WTC11 (cell line): Measurements from ENCODE around the gene DOCK1.

ENCODE experiments used
- CREM ChIP-seq: sonication (generic); formaldehyde crosslinking; IDR thresholded peaks from 2 replicates; pipeline ENCODE4 v1.8.1; 2022; ENCODE audit warnings: mild to moderate bottlenecking, missing genetic modification reagents, moderate library complexity
- HMGA2 ChIP-seq: fragments of 250-450 bp; sonication (Bioruptor Pico); IDR thresholded peaks from 2 replicates; pipeline ENCODE4 v1.4.0; 2021; ENCODE audit warnings: mild to moderate bottlenecking, moderate library complexity
- JAZF1 ChIP-seq: fragments of 250-450 bp; sonication (Bioruptor Pico); IDR thresholded peaks from 2 replicates; pipeline ENCODE4 v1.9.0; 2021; ENCODE audit warnings: moderate library complexity, mild to moderate bottlenecking, inconsistent platforms
- JUN ChIP-seq: sonication (generic); formaldehyde crosslinking; IDR thresholded peaks from 2 replicates; pipeline ENCODE4 v1.8.0; 2023; ENCODE audit warnings: mild to moderate bottlenecking, missing genetic modification reagents
- RELA ChIP-seq: sonication (generic); formaldehyde crosslinking; IDR thresholded peaks from 2 replicates; pipeline ENCODE4 v1.8.1; 2022; ENCODE audit warnings: missing genetic modification reagents, mild to moderate bottlenecking, borderline replicate concordance
- TEAD4 ChIP-seq: sonication (generic); formaldehyde crosslinking; IDR thresholded peaks from 2 replicates; pipeline ENCODE4 v1.8.0; 2022; ENCODE audit warnings: mild to moderate bottlenecking, missing genetic modification reagents
- ZBTB21 ChIP-seq: sonication (generic); formaldehyde crosslinking; IDR thresholded peaks from 2 replicates; pipeline ENCODE4 v1.8.1; 2023; ENCODE audit warnings: mild to moderate bottlenecking, missing genetic modification reagents, borderline replicate concordance
- ZNF138 ChIP-seq: sonication (generic); formaldehyde crosslinking; conservative IDR thresholded peaks from 2 replicates; pipeline ENCODE4 v1.8.1; 2022; ENCODE audit warnings: mild to moderate bottlenecking, moderate library complexity, missing genetic modification reagents
- ZNF317 ChIP-seq: sonication (generic); formaldehyde crosslinking; IDR thresholded peaks from 2 replicates; pipeline ENCODE4 v1.8.1; 2023; ENCODE audit warnings: low read depth, mild to moderate bottlenecking, moderate library complexity, missing genetic modification reagents, borderline replicate concordance
- TF ChIP-seq, protein P1 (sequence below): fragments of 200-600 bp; IDR thresholded peaks from 2 replicates; pipeline ENCODE4 v1.8.0; 2022; ENCODE audit warnings: antibody characterized with exemption
- TF ChIP-seq, protein P2 (sequence below): sonication (generic); formaldehyde crosslinking; IDR thresholded peaks from 2 replicates; pipeline ENCODE4 v1.8.1; 2023; ENCODE audit warnings: mild to moderate bottlenecking, moderate library complexity, missing genetic modification reagents
- TF ChIP-seq, protein P3 (sequence below): sonication (generic); formaldehyde crosslinking; IDR thresholded peaks from 2 replicates; pipeline ENCODE4 v1.8.1; 2022; ENCODE audit warnings: low read depth, mild to moderate bottlenecking, moderate library complexity, missing genetic modification reagents, borderline replicate concordance
- TF ChIP-seq, protein P4 (sequence below): sonication (generic); formaldehyde crosslinking; IDR thresholded peaks from 2 replicates; pipeline ENCODE4 v1.8.0; 2022; ENCODE audit warnings: mild to moderate bottlenecking, missing genetic modification reagents
- TF ChIP-seq, protein P5 (sequence below): sonication (generic); formaldehyde crosslinking; IDR thresholded peaks from 2 replicates; pipeline ENCODE4 v1.8.0; 2022; ENCODE audit warnings: mild to moderate bottlenecking, missing genetic modification reagents

DNA sequence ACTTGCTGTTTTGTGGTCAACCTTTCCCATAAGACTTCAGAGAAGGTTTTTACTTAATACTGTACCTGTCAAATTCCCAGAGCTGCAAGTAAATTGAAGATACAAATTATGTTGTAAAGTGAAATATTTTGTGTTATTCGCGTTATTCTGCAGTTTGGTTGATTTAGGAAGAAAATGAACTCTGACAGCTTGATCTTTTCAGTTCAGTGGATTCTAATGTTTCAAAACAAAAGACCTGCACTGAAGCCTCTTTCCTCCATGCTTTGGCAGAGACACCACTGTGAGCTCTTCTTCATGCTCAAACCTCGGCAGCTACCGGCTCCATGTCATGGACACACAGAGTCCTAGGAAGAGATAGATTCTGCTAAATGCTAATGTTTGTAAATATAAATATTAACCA, 366.8 kb downstream of the DOCK1 start:
- TF ChIP-seq ZNF317 (CRISPR knock-in tag) (no peak), JAZF1 (no peak), TEAD4 (CRISPR knock-in tag) (no peak), ZBTB21 (CRISPR knock-in tag) (no peak), ZNF138 (CRISPR knock-in tag) (no peak), RELA (CRISPR knock-in tag) (no peak), HMGA2 (CRISPR knock-in tag) (no peak), JUN (CRISPR knock-in tag) (no peak), CREM (CRISPR knock-in tag) (no peak)
- TF ChIP-seq, protein P1, sequence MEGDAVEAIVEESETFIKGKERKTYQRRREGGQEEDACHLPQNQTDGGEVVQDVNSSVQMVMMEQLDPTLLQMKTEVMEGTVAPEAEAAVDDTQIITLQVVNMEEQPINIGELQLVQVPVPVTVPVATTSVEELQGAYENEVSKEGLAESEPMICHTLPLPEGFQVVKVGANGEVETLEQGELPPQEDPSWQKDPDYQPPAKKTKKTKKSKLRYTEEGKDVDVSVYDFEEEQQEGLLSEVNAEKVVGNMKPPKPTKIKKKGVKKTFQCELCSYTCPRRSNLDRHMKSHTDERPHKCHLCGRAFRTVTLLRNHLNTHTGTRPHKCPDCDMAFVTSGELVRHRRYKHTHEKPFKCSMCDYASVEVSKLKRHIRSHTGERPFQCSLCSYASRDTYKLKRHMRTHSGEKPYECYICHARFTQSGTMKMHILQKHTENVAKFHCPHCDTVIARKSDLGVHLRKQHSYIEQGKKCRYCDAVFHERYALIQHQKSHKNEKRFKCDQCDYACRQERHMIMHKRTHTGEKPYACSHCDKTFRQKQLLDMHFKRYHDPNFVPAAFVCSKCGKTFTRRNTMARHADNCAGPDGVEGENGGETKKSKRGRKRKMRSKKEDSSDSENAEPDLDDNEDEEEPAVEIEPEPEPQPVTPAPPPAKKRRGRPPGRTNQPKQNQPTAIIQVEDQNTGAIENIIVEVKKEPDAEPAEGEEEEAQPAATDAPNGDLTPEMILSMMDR, result no peak
- TF ChIP-seq, protein P2, sequence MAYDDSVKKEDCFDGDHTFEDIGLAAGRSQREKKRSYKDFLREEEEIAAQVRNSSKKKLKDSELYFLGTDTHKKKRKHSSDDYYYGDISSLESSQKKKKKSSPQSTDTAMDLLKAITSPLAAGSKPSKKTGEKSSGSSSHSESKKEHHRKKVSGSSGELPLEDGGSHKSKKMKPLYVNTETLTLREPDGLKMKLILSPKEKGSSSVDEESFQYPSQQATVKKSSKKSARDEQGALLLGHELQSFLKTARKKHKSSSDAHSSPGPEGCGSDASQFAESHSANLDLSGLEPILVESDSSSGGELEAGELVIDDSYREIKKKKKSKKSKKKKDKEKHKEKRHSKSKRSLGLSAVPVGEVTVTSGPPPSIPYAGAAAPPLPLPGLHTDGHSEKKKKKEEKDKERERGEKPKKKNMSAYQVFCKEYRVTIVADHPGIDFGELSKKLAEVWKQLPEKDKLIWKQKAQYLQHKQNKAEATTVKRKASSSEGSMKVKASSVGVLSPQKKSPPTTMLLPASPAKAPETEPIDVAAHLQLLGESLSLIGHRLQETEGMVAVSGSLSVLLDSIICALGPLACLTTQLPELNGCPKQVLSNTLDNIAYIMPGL (CRISPR knock-in tag), result no peak
- TF ChIP-seq, protein P3, sequence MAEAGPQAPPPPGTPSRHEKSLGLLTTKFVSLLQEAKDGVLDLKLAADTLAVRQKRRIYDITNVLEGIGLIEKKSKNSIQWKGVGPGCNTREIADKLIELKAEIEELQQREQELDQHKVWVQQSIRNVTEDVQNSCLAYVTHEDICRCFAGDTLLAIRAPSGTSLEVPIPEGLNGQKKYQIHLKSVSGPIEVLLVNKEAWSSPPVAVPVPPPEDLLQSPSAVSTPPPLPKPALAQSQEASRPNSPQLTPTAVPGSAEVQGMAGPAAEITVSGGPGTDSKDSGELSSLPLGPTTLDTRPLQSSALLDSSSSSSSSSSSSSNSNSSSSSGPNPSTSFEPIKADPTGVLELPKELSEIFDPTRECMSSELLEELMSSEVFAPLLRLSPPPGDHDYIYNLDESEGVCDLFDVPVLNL (CRISPR knock-in tag), result no peak
- TF ChIP-seq, protein P4, sequence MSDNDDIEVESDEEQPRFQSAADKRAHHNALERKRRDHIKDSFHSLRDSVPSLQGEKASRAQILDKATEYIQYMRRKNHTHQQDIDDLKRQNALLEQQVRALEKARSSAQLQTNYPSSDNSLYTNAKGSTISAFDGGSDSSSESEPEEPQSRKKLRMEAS (CRISPR knock-in tag), result no peak
- TF ChIP-seq, protein P5, sequence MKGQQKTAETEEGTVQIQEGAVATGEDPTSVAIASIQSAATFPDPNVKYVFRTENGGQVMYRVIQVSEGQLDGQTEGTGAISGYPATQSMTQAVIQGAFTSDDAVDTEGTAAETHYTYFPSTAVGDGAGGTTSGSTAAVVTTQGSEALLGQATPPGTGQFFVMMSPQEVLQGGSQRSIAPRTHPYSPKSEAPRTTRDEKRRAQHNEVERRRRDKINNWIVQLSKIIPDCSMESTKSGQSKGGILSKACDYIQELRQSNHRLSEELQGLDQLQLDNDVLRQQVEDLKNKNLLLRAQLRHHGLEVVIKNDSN (CRISPR knock-in tag), result no peak
